ENCODE measurements around the gene HOXC6.

Gene HOXC6

DNA sequence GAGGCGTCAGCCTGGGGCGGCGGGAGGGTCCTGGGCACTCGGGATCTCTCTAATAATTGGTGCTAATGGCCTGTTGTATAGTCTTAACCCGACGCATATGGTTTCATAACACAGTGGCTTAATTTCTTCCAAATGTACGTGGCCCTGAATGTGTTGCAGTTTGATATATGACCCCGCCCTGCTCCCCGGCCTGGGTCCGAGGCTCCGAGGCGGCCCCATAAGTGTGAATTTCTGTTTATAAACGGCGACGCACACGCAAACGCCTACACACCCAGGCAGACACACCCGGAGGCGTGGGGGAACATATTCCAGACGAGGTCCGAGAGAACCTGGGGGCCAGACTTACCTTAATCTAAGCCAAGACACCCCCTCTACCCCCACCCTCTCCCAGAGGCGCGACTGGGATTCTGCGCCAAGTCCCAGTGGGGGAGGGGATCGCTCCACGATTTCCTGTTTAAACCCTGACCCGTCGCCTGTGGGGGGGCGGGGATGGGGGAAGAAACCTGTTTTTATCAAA, 9.7 kb upstream of the HOXC6 start:
- Histone ChIP-seq H2AFZ (ENCODE audit: low read length) (0 out of 2 replicates have a peak overlapping the region, but pooled peaks have one; percentile 37), H3K27me3 (ENCODE audit: insufficient read depth, low read length, poor library complexity, severe bottlenecking) (no peaks in the 10 kb centered on the region), H3F3A (ENCODE audit: low read depth) (peaks cover 10% of the 10 kb centered on the region), H3K9ac (ENCODE audit: low read depth, low read length, poor library complexity, severe bottlenecking) (peak overlapping the region; percentile 99), H3K9me2 (replicated peaks; ENCODE audit: low read depth, low read length) (no peaks in the 10 kb centered on the region), H3K4me3 (ENCODE audit: low read length, poor library complexity, severe bottlenecking) (peak overlapping the region; percentile 95), H3K9me3 (ENCODE audit: insufficient read depth, low read depth, low read length) (no peaks in the 10 kb centered on the region), H4K20me1 (ENCODE audit: insufficient read depth, low read length, poor library complexity, severe bottlenecking) (peaks cover 42% of the 10 kb centered on the region), H3K79me2 (ENCODE audit: insufficient read depth, low read length) (peaks cover 63% of the 10 kb centered on the region), H3K4me1 (ENCODE audit: insufficient read depth, low read length, poor library complexity, severe bottlenecking) (peaks cover 64% of the 10 kb centered on the region), H3K36me3 (ENCODE audit: insufficient read depth, low read length) (no peaks in the 10 kb centered on the region), H3K4me2 (ENCODE audit: low read depth, low read length, poor library complexity, severe bottlenecking) (peak overlapping the region; percentile 85)
- no peak for TF ChIP-seq EZH2phosphoT487 (IDR thresholded peaks at IDR 0.05; ENCODE audit: borderline replicate concordance)
- TF ChIP-seq, protein P1, sequence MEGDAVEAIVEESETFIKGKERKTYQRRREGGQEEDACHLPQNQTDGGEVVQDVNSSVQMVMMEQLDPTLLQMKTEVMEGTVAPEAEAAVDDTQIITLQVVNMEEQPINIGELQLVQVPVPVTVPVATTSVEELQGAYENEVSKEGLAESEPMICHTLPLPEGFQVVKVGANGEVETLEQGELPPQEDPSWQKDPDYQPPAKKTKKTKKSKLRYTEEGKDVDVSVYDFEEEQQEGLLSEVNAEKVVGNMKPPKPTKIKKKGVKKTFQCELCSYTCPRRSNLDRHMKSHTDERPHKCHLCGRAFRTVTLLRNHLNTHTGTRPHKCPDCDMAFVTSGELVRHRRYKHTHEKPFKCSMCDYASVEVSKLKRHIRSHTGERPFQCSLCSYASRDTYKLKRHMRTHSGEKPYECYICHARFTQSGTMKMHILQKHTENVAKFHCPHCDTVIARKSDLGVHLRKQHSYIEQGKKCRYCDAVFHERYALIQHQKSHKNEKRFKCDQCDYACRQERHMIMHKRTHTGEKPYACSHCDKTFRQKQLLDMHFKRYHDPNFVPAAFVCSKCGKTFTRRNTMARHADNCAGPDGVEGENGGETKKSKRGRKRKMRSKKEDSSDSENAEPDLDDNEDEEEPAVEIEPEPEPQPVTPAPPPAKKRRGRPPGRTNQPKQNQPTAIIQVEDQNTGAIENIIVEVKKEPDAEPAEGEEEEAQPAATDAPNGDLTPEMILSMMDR (conservative IDR thresholded peaks at IDR 0.05; ENCODE audit: low read length) = no peak

DNA sequence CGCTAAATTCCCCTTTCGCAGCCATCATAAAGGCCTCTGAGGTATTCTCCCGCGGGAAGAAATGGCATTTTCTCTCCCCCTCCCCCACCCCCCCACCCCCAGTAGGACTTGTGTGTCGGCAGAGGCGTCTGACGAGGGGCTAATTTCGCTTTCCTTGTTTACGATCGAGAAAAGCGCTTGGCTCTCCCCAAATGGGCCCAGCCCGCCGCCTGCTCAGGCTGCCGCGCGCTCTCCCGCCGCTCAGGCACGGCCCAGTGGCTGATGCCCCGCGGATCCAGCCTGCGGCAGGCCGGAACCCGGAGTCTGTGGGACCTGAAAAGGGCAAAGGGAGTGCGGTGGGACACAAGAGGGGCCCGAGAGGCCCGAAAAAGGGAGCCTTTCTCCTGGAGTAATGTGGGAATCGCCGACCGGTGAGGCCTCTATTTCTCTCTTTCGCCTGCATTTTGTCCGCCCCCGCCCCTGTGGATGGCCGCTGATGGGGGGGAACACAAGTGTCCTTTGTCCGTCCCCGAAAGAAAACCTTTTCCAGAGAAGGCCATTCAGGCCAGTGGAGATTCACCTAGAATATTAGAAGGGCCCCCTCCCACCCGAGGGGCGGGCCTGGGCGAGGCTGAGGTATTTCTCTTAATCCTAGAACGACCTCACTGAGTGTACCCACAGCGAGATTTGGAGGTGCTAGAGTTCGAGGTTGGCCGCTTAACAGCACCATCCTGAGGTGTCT, 9.0 kb upstream of the HOXC6 start:
- H3K9me3 ChIP-seq (ENCODE audit: insufficient read depth, low read depth, low read length) = no peaks in the 10 kb centered on the region
- no peaks in the 10 kb centered on the region for H3K27me3 ChIP-seq (ENCODE audit: insufficient read depth, low read length, poor library complexity, severe bottlenecking)
- H3K4me2 ChIP-seq (ENCODE audit: low read depth, low read length, poor library complexity, severe bottlenecking) = peak overlapping the region; percentile 85
- H3K36me3 ChIP-seq (ENCODE audit: insufficient read depth, low read length) = no peaks in the 10 kb centered on the region
- TF ChIP-seq, protein P1 (conservative IDR thresholded peaks at IDR 0.05; ENCODE audit: low read length) = no peak
- TF ChIP-seq EZH2phosphoT487 (IDR thresholded peaks at IDR 0.05; ENCODE audit: borderline replicate concordance) = no peak
- peaks cover 70% of the 10 kb centered on the region for H3K79me2 ChIP-seq (ENCODE audit: insufficient read depth, low read length)
- H3K4me1 ChIP-seq (ENCODE audit: insufficient read depth, low read length, poor library complexity, severe bottlenecking) = peaks cover 65% of the 10 kb centered on the region
- no peak overlapping the region for H2AFZ ChIP-seq (ENCODE audit: low read length)
- H3K4me3 ChIP-seq (ENCODE audit: low read length, poor library complexity, severe bottlenecking) = peak overlapping the region; percentile 95
- peak overlapping the region; percentile 99 for H3K9ac ChIP-seq (ENCODE audit: low read depth, low read length, poor library complexity, severe bottlenecking)
- peaks cover 10% of the 10 kb centered on the region for H3F3A ChIP-seq (ENCODE audit: low read depth)
- peaks cover 49% of the 10 kb centered on the region for H4K20me1 ChIP-seq (ENCODE audit: insufficient read depth, low read length, poor library complexity, severe bottlenecking)
- no peaks in the 10 kb centered on the region for H3K9me2 ChIP-seq (replicated peaks; ENCODE audit: low read depth, low read length)

DNA sequence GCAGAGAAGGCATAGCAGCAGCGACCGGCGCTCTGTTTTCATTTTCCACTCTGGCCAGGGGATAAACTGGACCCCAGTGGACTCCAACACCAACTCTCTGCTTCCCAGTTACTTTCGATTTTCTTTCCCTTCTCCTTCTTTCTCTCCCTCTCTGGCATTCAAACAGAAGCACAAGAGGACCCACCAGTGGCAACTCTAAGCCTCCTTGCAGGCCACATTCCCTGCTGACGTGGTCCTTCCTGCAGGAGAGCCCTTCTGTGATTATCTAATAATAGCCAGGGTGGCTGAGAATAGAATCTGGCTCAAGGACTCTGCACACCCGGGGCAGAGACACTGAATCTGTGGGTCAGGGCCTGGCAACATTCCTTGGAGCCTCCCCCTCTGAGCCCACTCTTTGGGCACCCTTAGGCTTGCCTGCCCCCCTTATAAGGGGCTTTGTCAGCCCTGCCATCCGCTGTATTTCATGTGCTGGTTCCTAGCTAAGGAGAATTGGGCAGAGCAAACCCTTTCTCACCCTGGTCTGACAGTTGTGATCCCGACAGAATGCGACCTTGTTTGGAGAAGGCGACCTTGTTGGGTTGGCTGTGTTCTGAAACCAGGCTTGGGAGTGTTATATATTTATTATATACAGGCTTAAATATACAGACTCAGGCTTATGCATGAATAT, 8.2 kb upstream of the HOXC6 start:
- H3K79me2 ChIP-seq (ENCODE audit: insufficient read depth, low read length) = peaks cover 78% of the 10 kb centered on the region
- no peaks in the 10 kb centered on the region for H3K9me2 ChIP-seq (replicated peaks; ENCODE audit: low read depth, low read length)
- H3K36me3 ChIP-seq (ENCODE audit: insufficient read depth, low read length) = no peaks in the 10 kb centered on the region
- H3K9me3 ChIP-seq (ENCODE audit: insufficient read depth, low read depth, low read length) = no peaks in the 10 kb centered on the region
- peak overlapping the region; percentile 85 for H3K4me2 ChIP-seq (ENCODE audit: low read depth, low read length, poor library complexity, severe bottlenecking)
- no peak overlapping the region for H2AFZ ChIP-seq (ENCODE audit: low read length)
- TF ChIP-seq, protein P1 (conservative IDR thresholded peaks at IDR 0.05; ENCODE audit: low read length) = no peak
- TF ChIP-seq EZH2phosphoT487 (IDR thresholded peaks at IDR 0.05; ENCODE audit: borderline replicate concordance) = no peak
- H3K4me1 ChIP-seq (ENCODE audit: insufficient read depth, low read length, poor library complexity, severe bottlenecking) = peaks cover 65% of the 10 kb centered on the region
- peak overlapping the region; percentile 95 for H3K4me3 ChIP-seq (ENCODE audit: low read length, poor library complexity, severe bottlenecking)
- H3F3A ChIP-seq (ENCODE audit: low read depth) = peaks cover 10% of the 10 kb centered on the region
- peaks cover 57% of the 10 kb centered on the region for H4K20me1 ChIP-seq (ENCODE audit: insufficient read depth, low read length, poor library complexity, severe bottlenecking)
- H3K27me3 ChIP-seq (ENCODE audit: insufficient read depth, low read length, poor library complexity, severe bottlenecking) = no peaks in the 10 kb centered on the region
- peak overlapping the region; percentile 99 for H3K9ac ChIP-seq (ENCODE audit: low read depth, low read length, poor library complexity, severe bottlenecking)

Data from Loucy (cell line).